ENCODE measurements around the gene PPRC1.

Gene PPRC1

DNA sequence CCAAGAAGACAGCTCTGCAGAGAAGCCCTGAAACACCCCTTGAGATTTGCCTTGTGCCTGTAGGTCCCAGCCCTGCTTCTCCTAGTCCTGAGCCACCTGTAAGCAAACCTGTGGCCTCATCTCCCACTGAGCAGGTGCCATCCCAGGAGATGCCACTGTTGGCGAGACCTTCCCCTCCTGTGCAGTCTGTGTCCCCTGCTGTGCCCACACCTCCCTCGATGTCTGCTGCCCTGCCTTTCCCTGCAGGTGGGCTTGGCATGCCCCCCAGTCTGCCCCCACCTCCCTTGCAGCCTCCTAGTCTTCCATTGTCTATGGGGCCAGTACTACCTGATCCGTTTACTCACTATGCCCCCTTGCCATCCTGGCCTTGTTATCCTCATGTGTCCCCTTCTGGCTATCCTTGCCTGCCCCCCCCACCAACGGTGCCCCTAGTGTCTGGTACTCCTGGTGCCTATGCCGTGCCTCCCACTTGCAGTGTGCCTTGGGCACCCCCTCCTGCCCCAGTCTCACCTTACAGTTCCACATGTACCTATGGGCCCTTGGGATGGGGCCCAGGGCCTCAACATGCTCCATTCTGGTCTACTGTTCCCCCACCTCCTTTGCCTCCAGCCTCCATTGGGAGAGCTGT, 8.2 kb downstream of the PPRC1 start:
- H3K27me3 ChIP-seq (ENCODE audit: insufficient read depth, low read length): no peaks in the 10 kb centered on the region
- H3K4me3 ChIP-seq (ENCODE audit: low read depth, low read length, poor library complexity, severe bottlenecking): no peak overlapping the region
- H3K4me2 ChIP-seq (ENCODE audit: low read length): no peak overlapping the region
- no peak overlapping the region for H3K27ac ChIP-seq (ENCODE audit: low read depth, low read length, poor library complexity, severe bottlenecking)
- H3F3A ChIP-seq (ENCODE audit: insufficient read depth, low read length): no peaks in the 10 kb centered on the region
- no peaks in the 10 kb centered on the region for H3K9me3 ChIP-seq (ENCODE audit: low read length)
- H2AFZ ChIP-seq (ENCODE audit: low read length): no peak overlapping the region
- H3K9ac ChIP-seq (ENCODE audit: low read length): no peak overlapping the region
- peaks cover 4% of the 10 kb centered on the region for H3K4me1 ChIP-seq (ENCODE audit: insufficient read depth, low read length, severe bottlenecking)
- peaks cover 68% of the 10 kb centered on the region for H3K36me3 ChIP-seq (ENCODE audit: insufficient read depth, low read length)
- TF ChIP-seq CTCF (IDR thresholded peaks at IDR 0.05; ENCODE audit: low read length) (no peak), EZH2 (IDR thresholded peaks at IDR 0.05; ENCODE audit: borderline replicate concordance, low read length) (no peak)
- no peaks in the 10 kb centered on the region for H3K9me2 ChIP-seq (ENCODE audit: low read depth, low read length)
- H4K20me1 ChIP-seq (ENCODE audit: insufficient read depth, low read length): no peaks in the 10 kb centered on the region
- peaks cover 11% of the 10 kb centered on the region for H3K79me2 ChIP-seq (ENCODE audit: insufficient read depth, low read length)

- Histone ChIP-seq H3K4me1 (ENCODE audit: insufficient read depth, low read length, severe bottlenecking) (no peaks in the 10 kb centered on the region), H3F3A (ENCODE audit: insufficient read depth, low read length) (no peaks in the 10 kb centered on the region), H3K79me2 (ENCODE audit: insufficient read depth, low read length) (peaks cover 5% of the 10 kb centered on the region), H4K20me1 (ENCODE audit: insufficient read depth, low read length) (no peaks in the 10 kb centered on the region), H2AFZ (ENCODE audit: low read length) (no peak overlapping the region), H3K9me2 (ENCODE audit: low read depth, low read length) (no peaks in the 10 kb centered on the region), H3K36me3 (ENCODE audit: insufficient read depth, low read length) (peaks cover 74% of the 10 kb centered on the region), H3K4me3 (ENCODE audit: low read depth, low read length, poor library complexity, severe bottlenecking) (no peak overlapping the region), H3K9me3 (ENCODE audit: low read length) (no peaks in the 10 kb centered on the region), H3K4me2 (ENCODE audit: low read length) (no peak overlapping the region), H3K27ac (ENCODE audit: low read depth, low read length, poor library complexity, severe bottlenecking) (no peak overlapping the region), H3K9ac (ENCODE audit: low read length) (no peak overlapping the region), H3K27me3 (ENCODE audit: insufficient read depth, low read length) (no peaks in the 10 kb centered on the region)
- no peak for TF ChIP-seq EZH2 (IDR thresholded peaks at IDR 0.05; ENCODE audit: borderline replicate concordance, low read length)
These were observed 8.8 kb downstream of the PPRC1 start for GRCh38 chr10:102141583-102142107.

DNA sequence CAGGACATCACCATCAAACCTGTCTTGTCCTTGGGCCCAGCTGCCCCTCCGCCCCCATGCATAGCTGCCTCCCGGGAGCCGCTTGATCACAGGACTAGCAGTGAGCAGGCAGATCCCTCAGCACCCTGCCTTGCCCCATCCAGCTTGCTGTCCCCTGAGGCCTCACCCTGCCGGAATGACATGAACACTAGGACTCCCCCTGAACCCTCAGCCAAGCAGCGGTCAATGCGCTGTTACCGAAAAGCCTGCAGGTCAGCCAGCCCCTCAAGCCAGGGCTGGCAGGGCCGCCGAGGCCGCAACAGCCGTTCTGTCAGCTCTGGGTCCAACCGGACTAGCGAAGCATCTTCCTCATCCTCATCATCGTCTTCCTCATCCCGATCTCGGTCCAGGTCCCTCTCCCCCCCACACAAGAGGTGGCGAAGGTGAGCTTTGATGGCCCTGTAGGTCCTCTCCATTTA, 14.2 kb downstream of the PPRC1 start:
- Histone ChIP-seq H3K4me1 (ENCODE audit: insufficient read depth, low read length, severe bottlenecking) (peaks cover 6% of the 10 kb centered on the region), H3K4me2 (ENCODE audit: low read length) (no peak overlapping the region), H2AFZ (ENCODE audit: low read length) (no peak overlapping the region), H3K9me3 (ENCODE audit: low read length) (no peaks in the 10 kb centered on the region), H3K27me3 (ENCODE audit: insufficient read depth, low read length) (no peaks in the 10 kb centered on the region), H3F3A (ENCODE audit: insufficient read depth, low read length) (no peaks in the 10 kb centered on the region), H3K9ac (ENCODE audit: low read length) (no peak overlapping the region), H4K20me1 (ENCODE audit: insufficient read depth, low read length) (no peaks in the 10 kb centered on the region), H3K27ac (ENCODE audit: low read depth, low read length, poor library complexity, severe bottlenecking) (no peak overlapping the region), H3K9me2 (ENCODE audit: low read depth, low read length) (no peaks in the 10 kb centered on the region), H3K36me3 (ENCODE audit: insufficient read depth, low read length) (peaks cover 65% of the 10 kb centered on the region), H3K79me2 (ENCODE audit: insufficient read depth, low read length) (no peaks in the 10 kb centered on the region), H3K4me3 (ENCODE audit: low read depth, low read length, poor library complexity, severe bottlenecking) (no peak overlapping the region)
- TF ChIP-seq EZH2 (IDR thresholded peaks at IDR 0.05; ENCODE audit: borderline replicate concordance, low read length) (no peak), CTCF (IDR thresholded peaks at IDR 0.05; ENCODE audit: low read length) (no peak)

DNA sequence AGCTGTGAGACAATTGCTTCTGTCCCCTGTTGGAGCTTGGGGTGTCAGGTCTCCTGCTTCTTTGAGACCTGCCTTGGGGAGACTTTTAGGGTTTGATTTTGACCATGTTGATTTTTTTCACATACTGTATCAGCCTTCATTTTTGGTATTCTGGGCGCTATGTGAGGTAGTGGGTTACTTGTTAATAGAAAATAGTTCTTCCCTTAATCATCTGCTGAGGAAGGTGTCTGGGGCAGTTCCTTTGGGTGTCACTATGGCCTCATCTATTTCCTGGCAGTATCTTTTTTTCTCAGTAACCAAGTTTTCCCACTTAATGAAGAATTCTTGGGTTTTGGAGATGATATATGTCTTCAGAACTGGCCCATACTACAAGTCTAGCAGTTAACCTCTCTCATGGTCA, 14.7 kb downstream of the PPRC1 start:
- Histone ChIP-seq H3K27me3 (ENCODE audit: insufficient read depth, low read length) (no peaks in the 10 kb centered on the region), H3K9me2 (ENCODE audit: low read depth, low read length) (no peaks in the 10 kb centered on the region)
- no peak for TF ChIP-seq CTCF (IDR thresholded peaks at IDR 0.05; ENCODE audit: low read length)
- TF ChIP-seq EZH2 (IDR thresholded peaks at IDR 0.05; ENCODE audit: borderline replicate concordance, low read length): no peak

More for the DNA sequence above, 14.7 kb downstream of the PPRC1 start:
- Histone ChIP-seq H3F3A (ENCODE audit: insufficient read depth, low read length) (no peaks in the 10 kb centered on the region), H4K20me1 (ENCODE audit: insufficient read depth, low read length) (no peaks in the 10 kb centered on the region), H3K9me3 (ENCODE audit: low read length) (no peaks in the 10 kb centered on the region), H2AFZ (ENCODE audit: low read length) (no peak overlapping the region), H3K9ac (ENCODE audit: low read length) (no peak overlapping the region), H3K27ac (ENCODE audit: low read depth, low read length, poor library complexity, severe bottlenecking) (no peak overlapping the region), H3K4me2 (ENCODE audit: low read length) (no peak overlapping the region), H3K4me3 (ENCODE audit: low read depth, low read length, poor library complexity, severe bottlenecking) (no peak overlapping the region), H3K79me2 (ENCODE audit: insufficient read depth, low read length) (peaks cover 3% of the 10 kb centered on the region), H3K4me1 (ENCODE audit: insufficient read depth, low read length, severe bottlenecking) (peaks cover 6% of the 10 kb centered on the region), H3K36me3 (ENCODE audit: insufficient read depth, low read length) (peaks cover 65% of the 10 kb centered on the region)
